Neural cell (in vitro differentiated cells): ENCODE data around the gene NAP1L5. TPM values are rescaled to one million over a fixed set of nuclear protein-coding genes. Genes with fewer than 3 reads are reported as not detected.

ENCODE experiments used
- H2AFZ ChIP-seq: fragments of 200-600, 300-800 bp; sonication (generic), shearing (Covaris generic); 2 replicates; pipeline ENCODE4 v1.6.0; 2014; ENCODE audit warnings: low read depth, mild to moderate bottlenecking, antibody characterized with exemption, low read length, moderate library complexity
- H3F3A ChIP-seq: fragments of 200-600 bp; shearing (Covaris generic); 2 replicates; pipeline ENCODE4 v1.6.1; 2016; ENCODE audit warnings: mild to moderate bottlenecking, moderate library complexity, mixed read lengths, antibody characterized with exemption, low read length; ENCODE audit not compliant: insufficient read depth, poor library complexity, severe bottlenecking
- H3K27ac ChIP-seq: fragments of 200-600, 300-800 bp; sonication (generic), shearing (Covaris generic); 2 replicates; pipeline ENCODE4 v1.5.1; 2014; ENCODE audit warnings: mild to moderate bottlenecking, low read length, moderate library complexity
- H3K27me3 ChIP-seq: fragments of 300-800, 200-600 bp; sonication (generic), shearing (Covaris generic); 2 replicates; pipeline ENCODE4 v1.6.0; 2014; ENCODE audit warnings: mild to moderate bottlenecking, low read depth, low read length, moderate library complexity; ENCODE audit not compliant: insufficient read depth
- H3K36me3 ChIP-seq: fragments of 300-800, 200-600 bp; sonication (generic), shearing (Covaris generic); 2 replicates; pipeline ENCODE4 v1.5.1; 2014; ENCODE audit warnings: mild to moderate bottlenecking, antibody characterized with exemption, low read length, moderate library complexity; ENCODE audit not compliant: insufficient read depth
- H3K4me2 ChIP-seq: fragments of 300-800, 200-600 bp; sonication (generic), shearing (Covaris generic); 2 replicates; pipeline ENCODE4 v1.6.0; 2014; ENCODE audit warnings: mild to moderate bottlenecking, low read length
- H3K4me3 ChIP-seq: fragments of 300-800, 200-600 bp; sonication (generic), shearing (Covaris generic); 2 replicates; pipeline ENCODE4 v1.5.1; 2014; ENCODE audit warnings: mild to moderate bottlenecking, low read length, moderate library complexity
- H3K79me2 ChIP-seq: fragments of 200-600 bp; shearing (Covaris generic); replicated peaks from 2 replicates; pipeline ENCODE4 v1.6.0; 2014; ENCODE audit warnings: mild to moderate bottlenecking, low read length, moderate library complexity; ENCODE audit not compliant: insufficient read depth
- H3K9ac ChIP-seq: fragments of 300-800, 200-600 bp; sonication (generic), shearing (Covaris generic); 2 replicates; pipeline ENCODE4 v1.6.1; 2016; ENCODE audit warnings: mild to moderate bottlenecking, low read length, mixed read lengths
- H3K9me2 ChIP-seq: fragments of 200-600 bp; shearing (Covaris generic); 2 replicates; pipeline ENCODE4 v1.6.1; 2016; ENCODE audit warnings: mild to moderate bottlenecking, low read length, mixed read lengths; ENCODE audit not compliant: insufficient read depth
- H3K9me3 ChIP-seq: fragments of 200-600, 300-800 bp; sonication (generic), shearing (Covaris generic); 2 replicates; pipeline ENCODE4 v1.6.1; 2016; ENCODE audit warnings: mild to moderate bottlenecking, mixed run types, low read length, moderate library complexity, mixed read lengths
- H4K20me1 ChIP-seq: fragments of 200-600 bp; shearing (Covaris generic); 2 replicates; pipeline ENCODE4 v1.6.1; 2016; ENCODE audit warnings: mild to moderate bottlenecking, mixed run types; ENCODE audit not compliant: insufficient read depth
- CTCF ChIP-seq: fragments of 450-650 bp; IDR thresholded peaks from 2 replicates; pipeline ENCODE4 v1.5.1; 2014; ENCODE audit warnings: antibody characterized with exemption, mild to moderate bottlenecking, moderate library complexity; ENCODE audit not compliant: poor library complexity, severe bottlenecking
- EP300 ChIP-seq: fragments of 450-650 bp; conservative IDR thresholded peaks from 2 replicates; pipeline ENCODE4 v1.6.1; 2014; ENCODE audit warnings: antibody characterized with exemption, mild to moderate bottlenecking, moderate library complexity; ENCODE audit not compliant: poor library complexity, severe bottlenecking
- EZH2 ChIP-seq: fragments of 200-600, 300-800 bp; shearing (Covaris generic), sonication (generic); IDR thresholded peaks from 2 replicates; pipeline ENCODE4 v1.6.1; 2014; ENCODE audit warnings: antibody characterized with exemption, low read length, borderline replicate concordance, mild to moderate bottlenecking; ENCODE audit not compliant: insufficient read depth, poor library complexity, severe bottlenecking
- MXI1 ChIP-seq: fragments of 450-650 bp; conservative IDR thresholded peaks from 2 replicates; pipeline ENCODE4 v1.6.1; 2014; ENCODE audit warnings: antibody characterized with exemption, mild to moderate bottlenecking; ENCODE audit not compliant: poor library complexity, severe bottlenecking
- POLR2AphosphoS5 ChIP-seq: IDR thresholded peaks from 2 replicates; pipeline ENCODE4 v1.6.1; 2012
- RAD21 ChIP-seq: fragments of 450-650 bp; conservative IDR thresholded peaks from 2 replicates; pipeline ENCODE4 v1.6.1; 2014; ENCODE audit warnings: antibody characterized with exemption, mild to moderate bottlenecking, moderate library complexity
- REST ChIP-seq: IDR thresholded peaks from 2 replicates; pipeline ENCODE4 v1.6.1; 2012; ENCODE audit warnings: borderline replicate concordance
- SMC3 ChIP-seq: fragments of 450-650 bp; conservative IDR thresholded peaks from 2 replicates; pipeline ENCODE4 v1.6.1; 2014; ENCODE audit warnings: antibody characterized with exemption, mild to moderate bottlenecking, moderate library complexity; ENCODE audit not compliant: poor library complexity
- polyA plus RNA-seq: library from polyadenylated mRNA; depleted of rRNA; stranded (reverse); fragments of >200 nt; gene quantifications from 2 replicates; pipeline ENCODE4 v1.2.3, GENCODE V29; 2014

NAP1L5 gene
- polyA plus RNA-seq, 1 donor from 2014 or later = 53.1 TPM

GRCh38 chr4:88746206-88746605 lies 48.6 kb upstream of the NAP1L5 start:
- Histone ChIP-seq H3K4me2 (no peak overlapping the region), H3K9ac (no peak overlapping the region), H2AFZ (no peak overlapping the region), H3K9me2 (no peaks in the 10 kb centered on the region), H3K36me3 (peaks cover 2% of the 10 kb centered on the region), H3K27me3 (no peaks in the 10 kb centered on the region), H4K20me1 (no peaks in the 10 kb centered on the region), H3F3A (no peaks in the 10 kb centered on the region), H3K9me3 (no peaks in the 10 kb centered on the region), H3K27ac (no peak overlapping the region), H3K79me2 (no peaks in the 10 kb centered on the region), H3K4me3 (no peak overlapping the region)
- no peak for TF ChIP-seq REST
- TF ChIP-seq CTCF = no peak
- TF ChIP-seq SMC3 = no peak
- no peak for TF ChIP-seq RAD21
- TF ChIP-seq POLR2AphosphoS5 = no peak
- TF ChIP-seq EP300 = no peak
- TF ChIP-seq EZH2 = no peak
- no peak for TF ChIP-seq MXI1

- Histone ChIP-seq H2AFZ (no peak overlapping the region), H3K4me3 (no peak overlapping the region), H4K20me1 (no peaks in the 10 kb centered on the region), H3K4me2 (no peak overlapping the region), H3K36me3 (peaks cover 2% of the 10 kb centered on the region), H3F3A (no peaks in the 10 kb centered on the region), H3K27me3 (no peaks in the 10 kb centered on the region), H3K9ac (no peak overlapping the region), H3K9me2 (no peaks in the 10 kb centered on the region), H3K79me2 (no peaks in the 10 kb centered on the region), H3K27ac (no peak overlapping the region), H3K9me3 (no peaks in the 10 kb centered on the region)
- TF ChIP-seq EP300 (no peak), SMC3 (no peak), EZH2 (no peak), MXI1 (no peak)
These were observed 48.0 kb upstream of the NAP1L5 start for GRCh38 chr4:88745581-88746163.

GRCh38 chr4:88745175-88745574 lies 47.5 kb upstream of the NAP1L5 start:
- H4K20me1 ChIP-seq = no peaks in the 10 kb centered on the region
- no peak overlapping the region for H3K9ac ChIP-seq
- H3K4me2 ChIP-seq = no peak overlapping the region
- no peaks in the 10 kb centered on the region for H3K27me3 ChIP-seq
- no peaks in the 10 kb centered on the region for H3K9me3 ChIP-seq
- no peaks in the 10 kb centered on the region for H3K79me2 ChIP-seq
- peaks cover 2% of the 10 kb centered on the region for H3K36me3 ChIP-seq
- no peak overlapping the region for H2AFZ ChIP-seq
- no peaks in the 10 kb centered on the region for H3K9me2 ChIP-seq
- H3K27ac ChIP-seq = no peak overlapping the region
- H3F3A ChIP-seq = no peaks in the 10 kb centered on the region
- H3K4me3 ChIP-seq = no peak overlapping the region
- TF ChIP-seq RAD21 (no peak), EP300 (no peak)
